GM21447 (cell line): ENCODE data around the gene CAMK2B.
A peak's percentile ranks its signal among the peaks of the same experiment; 100 is the strongest.
"Not testable (repeated sequence)": the region's sequence is repeated elsewhere in the genome, so short reads cannot be mapped to it uniquely, and the experiment has no call there.

Experiments used
- ATAC-seq: cut with Tn5 transposase; IDR thresholded peaks from one replicate; pipeline ENCODE4 v1.9.1; 2021; ENCODE audit not compliant: unreplicated experiment

The CAMK2B gene

DNA sequence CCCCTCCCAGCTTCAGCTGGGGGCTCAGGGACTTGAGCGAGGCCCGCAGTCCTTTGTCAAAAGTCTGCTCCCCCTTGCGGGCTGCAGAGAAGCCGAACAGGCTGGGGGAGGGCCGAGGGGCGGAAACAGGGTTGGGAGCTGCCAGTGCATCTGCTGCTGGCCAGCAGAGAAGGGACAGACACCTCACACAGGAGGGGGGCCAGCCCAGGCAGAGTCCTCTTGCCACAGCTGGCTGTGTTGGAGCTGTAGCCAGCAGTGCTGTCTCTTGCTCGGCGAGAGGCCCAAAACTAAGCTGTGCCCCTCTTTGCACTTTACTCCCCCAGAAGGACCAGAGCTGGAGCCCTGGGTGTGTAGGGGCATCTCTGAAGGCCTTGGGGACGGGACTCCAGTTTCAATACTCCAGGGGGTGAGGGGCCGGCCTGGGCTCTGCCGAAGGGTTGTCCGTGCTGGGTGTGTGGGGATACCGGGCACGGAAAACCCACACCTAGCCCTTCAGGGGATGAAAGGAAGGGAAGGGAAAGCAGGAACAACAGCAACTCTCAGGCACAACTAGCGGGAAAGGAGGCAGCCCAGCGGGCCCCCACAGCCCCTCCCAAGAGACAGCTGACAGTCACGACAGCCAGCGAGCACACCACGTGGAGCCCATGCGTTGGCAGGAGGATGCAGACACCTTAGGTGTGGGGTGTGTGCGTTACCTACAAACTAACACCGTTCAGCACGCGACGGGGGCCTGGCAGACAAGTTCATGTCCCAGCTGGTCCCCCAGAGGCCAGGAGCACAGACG lies 106.8 kb downstream of the CAMK2B start:
- ATAC-seq, result no peak

- no peak for ATAC-seq
Measured at GRCh38 chr7:44217852-44218402, 107.5 kb downstream of the CAMK2B start.

DNA sequence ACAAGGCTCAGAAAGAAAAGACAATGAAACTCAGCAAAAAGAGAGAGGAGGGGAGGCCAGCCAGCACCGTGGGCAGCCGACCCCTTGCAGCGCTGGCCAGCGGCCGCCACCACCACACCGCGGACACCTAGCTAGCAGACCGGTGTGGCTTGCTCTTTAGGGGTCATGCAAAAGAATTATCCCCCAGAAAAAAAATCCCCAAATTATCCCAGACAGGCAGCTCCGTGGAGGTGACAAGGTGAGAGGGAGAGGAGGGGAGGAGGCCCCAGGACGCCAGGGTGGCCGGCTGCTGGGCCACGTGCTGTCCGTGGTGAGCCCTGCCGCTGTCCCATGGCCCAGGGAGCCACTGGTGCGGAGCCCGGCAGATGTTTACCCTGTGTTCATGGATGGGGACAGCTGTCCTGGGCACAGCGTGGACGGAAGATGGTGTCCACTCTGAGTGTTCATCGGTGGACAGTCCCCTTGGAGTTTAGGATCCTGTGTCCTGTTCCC lies 108.1 kb downstream of the CAMK2B start:
- no peak for ATAC-seq

DNA sequence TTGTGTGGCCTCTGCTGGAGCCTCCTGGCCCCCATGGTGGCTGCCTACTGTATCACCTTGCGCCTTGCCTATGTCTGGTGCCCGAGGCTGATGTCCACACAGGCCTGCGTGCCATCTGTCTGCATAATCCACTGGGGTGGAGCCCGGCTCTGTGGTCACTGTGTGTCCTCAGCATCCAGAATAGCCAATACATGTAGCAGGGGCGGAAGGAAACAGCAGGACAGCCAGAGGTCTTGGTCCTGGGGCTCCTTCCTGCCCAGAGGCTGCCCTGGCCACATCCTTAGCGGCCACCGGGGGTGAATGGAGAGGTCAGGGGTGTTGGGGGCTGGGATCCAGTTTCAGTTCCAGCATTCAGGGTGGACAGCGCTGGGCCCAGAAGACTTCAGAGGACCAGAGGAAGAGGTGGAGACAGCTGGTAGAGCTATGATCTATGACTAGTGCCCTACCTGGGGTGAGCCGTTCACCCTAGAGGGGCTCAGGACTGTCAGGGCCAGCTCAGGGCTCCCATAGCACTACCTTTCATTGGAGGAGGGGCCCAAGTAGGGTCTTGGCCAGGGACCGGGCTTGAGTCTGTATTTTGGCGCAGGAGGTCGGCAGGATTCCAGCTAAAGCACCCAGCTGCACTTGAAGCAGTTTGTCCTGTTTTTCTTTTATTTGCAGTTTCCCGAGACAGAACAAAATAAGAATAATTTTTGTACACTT lies 108.7 kb downstream of the CAMK2B start:
- ATAC-seq, result no peak

DNA sequence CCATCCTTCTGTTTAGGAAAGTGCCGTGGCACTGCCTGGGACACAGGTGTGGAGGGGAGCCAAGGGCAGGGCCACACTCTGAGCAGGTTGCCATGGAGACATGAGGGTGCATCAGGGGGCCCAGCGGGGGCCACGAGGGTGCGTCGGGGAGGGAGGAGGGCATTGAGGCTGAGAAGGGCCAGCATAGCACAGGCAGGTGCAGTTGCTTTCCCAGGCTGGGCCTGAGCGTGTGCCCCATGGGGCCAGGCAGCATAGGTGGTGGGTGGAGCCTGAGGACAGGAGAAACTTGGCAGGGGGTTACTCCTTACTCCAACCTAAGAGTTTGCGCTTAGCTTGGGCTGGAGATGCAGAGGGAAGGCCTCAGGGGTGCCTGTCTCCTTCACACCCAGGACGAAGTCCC lies 109.4 kb downstream of the CAMK2B start:
- ATAC-seq, result no peak

DNA sequence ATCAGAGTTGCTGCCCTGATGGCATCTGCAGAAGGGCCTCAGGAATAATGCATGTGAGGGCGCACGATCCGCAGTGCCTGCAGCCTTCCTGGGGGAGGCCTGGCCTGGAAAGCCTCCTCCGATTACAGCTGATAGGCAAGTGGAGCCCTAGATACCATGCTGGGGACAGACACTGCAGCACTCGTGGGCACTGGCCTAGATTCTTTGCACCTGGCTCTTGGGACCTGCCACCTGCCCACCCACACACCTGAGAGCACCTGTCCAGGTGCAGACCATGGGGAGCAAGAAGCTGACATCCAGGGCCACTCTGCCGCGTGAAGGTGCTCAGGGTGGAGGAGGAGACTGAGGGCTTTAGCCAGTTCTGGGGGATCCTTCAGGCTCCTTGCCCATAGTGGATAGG lies 109.9 kb downstream of the CAMK2B start:
- ATAC-seq, result no peak

GRCh38 chr7:44213877-44214388 lies 111.5 kb downstream of the CAMK2B start:
- ATAC-seq, result no peak

GRCh38 chr7:44213206-44213876 lies 112.1 kb downstream of the CAMK2B start:
- no peak for ATAC-seq

DNA sequence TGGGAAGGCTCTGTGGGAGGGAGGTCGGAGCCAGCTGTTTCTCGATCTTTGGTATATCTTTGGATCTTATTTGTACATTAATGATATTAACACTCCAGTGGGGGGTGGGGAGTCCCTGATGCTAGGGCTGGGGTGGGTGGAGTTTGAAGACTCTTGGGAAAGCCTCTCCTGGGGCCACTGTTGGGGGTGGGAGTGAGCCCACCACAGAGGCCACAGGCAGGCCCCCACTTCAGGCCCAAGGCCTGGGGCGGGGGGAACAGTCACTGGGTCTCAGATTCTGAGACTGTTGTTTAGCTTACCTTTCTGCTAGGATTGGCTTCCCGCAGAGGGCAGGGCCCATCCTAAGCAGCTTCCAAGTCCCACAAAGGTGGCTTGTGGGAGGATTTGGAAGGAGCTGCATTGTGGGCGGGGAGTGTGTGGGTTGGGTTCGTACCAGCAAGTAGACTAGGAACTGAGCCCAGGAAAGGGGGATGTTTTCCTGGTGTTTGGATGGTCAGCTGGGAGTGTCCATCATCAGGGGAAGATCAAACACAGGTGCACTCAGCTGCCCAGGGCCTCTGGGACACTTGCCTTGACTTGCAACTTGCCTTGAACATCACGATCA lies 112.7 kb downstream of the CAMK2B start:
- ATAC-seq, result no peak

DNA sequence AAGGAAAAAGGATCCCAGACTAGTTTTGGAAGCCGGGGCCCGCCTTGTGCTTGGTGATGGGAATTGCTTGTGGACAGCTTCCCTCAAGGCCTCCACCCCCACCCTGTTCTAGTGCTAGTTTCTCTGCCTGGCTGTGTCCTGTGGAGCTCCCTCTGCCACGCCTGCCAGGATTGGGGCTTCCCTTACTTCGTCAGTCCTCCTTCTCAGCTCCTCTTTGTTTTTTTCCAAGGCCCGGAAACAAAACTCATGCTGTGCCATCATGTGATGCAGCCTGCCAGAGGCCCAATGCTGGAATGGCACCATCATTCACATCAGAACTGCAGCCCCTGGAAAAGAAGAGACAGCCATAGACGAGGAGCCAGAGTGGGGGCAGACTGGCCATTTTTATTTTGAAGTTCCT lies 113.4 kb downstream of the CAMK2B start:
- no peak for ATAC-seq

DNA sequence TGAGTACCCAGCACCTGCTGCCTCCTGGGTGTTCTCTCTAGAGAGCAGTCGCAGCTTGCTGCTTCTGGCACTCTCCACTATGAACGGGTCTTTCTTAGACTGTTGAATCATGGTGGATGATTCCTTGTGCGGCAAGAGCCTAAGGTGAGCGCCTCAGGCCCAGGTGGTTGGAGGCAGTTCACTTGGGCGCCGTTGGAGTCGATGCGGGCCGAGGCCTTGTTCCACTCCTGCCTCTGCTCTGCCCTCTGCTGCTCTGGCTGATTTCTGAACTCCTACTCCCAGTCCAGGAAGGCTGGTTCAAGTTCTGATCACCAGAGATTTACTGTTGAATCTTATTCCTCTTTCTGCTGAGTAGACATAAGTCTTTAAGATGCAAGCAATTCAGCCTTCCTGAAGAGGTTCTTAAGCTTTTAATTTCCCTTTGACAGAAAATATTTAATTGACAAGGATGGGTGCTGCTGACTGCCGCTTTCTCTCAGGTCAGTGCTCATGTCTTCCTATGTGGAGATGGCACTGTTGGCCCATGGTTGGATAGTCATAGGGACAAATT lies 114.2 kb downstream of the CAMK2B start:
- ATAC-seq, result no peak

DNA sequence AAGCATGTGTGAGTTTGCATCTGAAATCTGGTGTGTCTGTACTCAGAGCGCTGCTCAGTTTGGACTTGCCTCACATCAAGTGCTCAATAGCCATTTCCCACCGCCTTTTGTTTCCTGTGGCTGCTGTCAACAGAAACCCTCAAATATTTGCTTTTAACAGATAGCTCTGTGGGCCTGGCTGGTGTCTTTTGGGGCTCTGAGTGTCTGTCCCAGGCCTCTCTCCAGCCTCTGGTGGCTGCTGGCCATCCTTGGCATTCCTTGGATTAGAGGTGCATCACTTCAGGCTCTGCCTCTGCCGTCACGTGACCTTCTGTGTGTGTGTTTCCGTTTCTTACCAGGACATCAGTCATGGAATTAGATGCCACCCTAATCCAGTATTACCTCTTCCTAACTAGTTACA lies 115.3 kb downstream of the CAMK2B start:
- no peak for ATAC-seq

- ATAC-seq, result no peak
Measured at GRCh38 chr7:44208085-44208484, 117.3 kb downstream of the CAMK2B start.

DNA sequence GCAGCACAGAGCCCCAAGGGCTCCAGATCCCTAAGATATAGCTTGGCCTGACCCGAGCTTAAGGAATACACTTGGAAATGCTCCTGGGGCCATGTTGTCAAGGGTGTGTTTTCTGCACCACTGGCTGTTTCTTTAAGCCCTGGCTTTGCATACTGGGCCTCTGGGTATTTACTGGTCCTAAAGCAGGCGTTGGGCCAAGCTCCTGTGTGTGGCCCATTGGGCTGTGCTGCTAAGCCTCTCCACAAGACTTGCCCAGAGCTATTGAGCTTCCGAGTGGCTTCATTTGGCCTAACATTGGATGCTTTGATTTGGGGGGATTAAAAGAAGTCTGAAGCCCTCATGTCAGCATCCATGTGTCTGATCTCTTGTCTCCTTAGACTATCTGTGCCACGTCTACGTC lies 119.4 kb downstream of the CAMK2B start:
- no peak for ATAC-seq

DNA sequence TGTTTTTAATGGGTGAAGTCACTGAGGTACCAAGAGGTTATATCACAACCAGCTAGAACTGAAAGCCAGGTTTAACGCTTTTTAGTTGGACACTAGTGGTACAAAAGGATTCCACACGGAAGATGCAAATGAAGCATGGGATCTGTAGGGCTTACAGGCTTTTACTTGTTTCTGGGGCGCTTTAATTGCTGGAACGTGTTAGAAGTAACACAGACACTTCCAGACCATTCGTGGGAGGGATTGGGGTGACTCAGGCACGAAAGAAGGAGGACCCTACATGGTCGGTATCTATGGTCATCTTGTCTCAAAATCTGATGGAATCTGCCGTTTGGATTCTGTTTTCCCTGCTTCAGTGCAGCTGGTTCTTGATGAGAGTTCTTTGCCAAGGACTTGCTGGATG lies 123.6 kb downstream of the CAMK2B start:
- no peak for ATAC-seq

- ATAC-seq, result peak; percentile 100
Measured at GRCh38 chr7:44200699-44201461, 124.5 kb downstream of the CAMK2B start, which contains the start of gene YKT6. Gene YKT6, plus strand, starts transcription at chr7:44200978. Its CDS starts 158 bp downstream, at chr7:44201136.

- ATAC-seq, result not testable (repeated sequence)
Measured at GRCh38 chr7:44200163-44200562, 125.2 kb downstream of the CAMK2B start.

GRCh38 chr7:44197474-44197873 lies 127.9 kb downstream of the CAMK2B start:
- no peak for ATAC-seq

GRCh38 chr7:44196450-44196872 lies 128.9 kb downstream of the CAMK2B start:
- no peak for ATAC-seq

DNA sequence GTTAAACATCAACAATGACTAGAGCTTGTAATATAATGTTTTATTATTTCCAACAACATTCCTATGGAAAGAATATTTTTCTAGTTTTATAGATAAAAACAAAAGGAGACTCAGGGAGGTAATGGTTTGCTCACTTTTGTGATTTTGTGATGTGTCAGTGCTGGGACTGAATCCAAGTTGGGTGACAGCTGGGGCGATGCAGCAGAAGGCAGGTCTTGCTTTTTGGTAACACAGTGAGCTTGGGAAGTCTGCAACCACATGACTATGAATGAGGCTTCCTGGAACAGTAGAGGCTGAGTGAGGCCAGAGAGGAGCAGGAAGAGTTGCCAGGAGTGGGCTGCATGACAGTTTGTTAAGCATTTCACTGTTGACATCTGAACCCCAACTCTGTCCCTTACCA lies 129.5 kb downstream of the CAMK2B start:
- no peak for ATAC-seq
